Measurements from ENCODE around the gene ADAM17. TPM values are rescaled to one million over a fixed set of nuclear protein-coding genes. Genes with fewer than 3 reads are reported as not detected.
"Not testable (repeated sequence)": the region's sequence is repeated elsewhere in the genome, so short reads cannot be mapped to it uniquely, and the experiment has no call there.

Gene ADAM17
- total RNA-seq, 2 experiments from 2014 or later = 20.7 to 25.0 TPM

DNA sequence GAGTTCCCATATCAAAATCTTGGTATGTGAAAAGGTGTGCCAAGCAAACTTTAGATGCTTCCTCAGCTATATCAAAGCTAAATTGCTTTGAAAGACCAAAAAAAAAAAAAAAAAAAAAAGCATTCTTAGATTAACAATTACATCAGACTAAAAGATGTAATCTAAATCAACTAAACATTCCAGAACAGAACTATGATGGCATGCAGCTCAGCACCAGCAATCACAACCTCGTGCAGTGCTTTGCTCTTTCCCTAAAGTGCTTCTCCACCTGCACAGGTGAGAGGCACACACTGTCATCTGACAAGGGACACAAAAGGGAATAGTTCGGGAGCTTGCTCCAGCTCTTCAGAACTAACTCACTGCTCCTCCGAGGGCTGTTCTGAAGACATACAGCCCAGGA lies 37.5 kb downstream of the ADAM17 start:
- DNase-seq (no peak), ATAC-seq (no peak)
- H3K4me1 Mint-ChIP-seq (ENCODE audit: low read depth) = no peaks in the 10 kb centered on the region
- H3K27me3 Mint-ChIP-seq (ENCODE audit: low read depth) = no peaks in the 10 kb centered on the region
- peaks cover 45% of the 10 kb centered on the region for H3K36me3 Mint-ChIP-seq (ENCODE audit: low read depth)
- ChIA-PET POLR2A (interaction anchor here (0.7 kb wide), 1 partner anchor 38 kb away, joined by 3 read pairs; the partner anchor contains the start of gene ADAM17), CTCF (interaction anchor here (1.0 to 1.7 kb wide), 2 partner anchors 9 to 13 kb away, joined by 3 to 4 read pairs; no protein-coding TSS in a partner anchor)
- H3K27ac Mint-ChIP-seq = no peak overlapping the region
- no peaks in the 10 kb centered on the region for H3K9me3 Mint-ChIP-seq (ENCODE audit: insufficient read depth)
- H3K4me3 Mint-ChIP-seq = no peak overlapping the region

GRCh38 chr2:9517118-9517782 lies 38.4 kb downstream of the ADAM17 start:
- Mint-ChIP-seq H3K27ac (no peak overlapping the region), H3K4me3 (no peak overlapping the region), H3K4me1 (ENCODE audit: low read depth) (no peaks in the 10 kb centered on the region), H3K36me3 (ENCODE audit: low read depth) (peaks cover 48% of the 10 kb centered on the region), H3K27me3 (ENCODE audit: low read depth) (no peaks in the 10 kb centered on the region), H3K9me3 (ENCODE audit: insufficient read depth) (no peaks in the 10 kb centered on the region)
- ATAC-seq (no peak), DNase-seq (no peak)
- POLR2A ChIA-PET = interaction anchor here (0.7 kb wide), 1 partner anchor 39 kb away, joined by 3 read pairs; the partner anchor contains the start of gene ADAM17
- CTCF ChIA-PET = interaction anchor here (1.1 to 1.7 kb wide), 2 partner anchors 8 kb away, joined by 3 to 4 read pairs; no protein-coding TSS in a partner anchor

DNA sequence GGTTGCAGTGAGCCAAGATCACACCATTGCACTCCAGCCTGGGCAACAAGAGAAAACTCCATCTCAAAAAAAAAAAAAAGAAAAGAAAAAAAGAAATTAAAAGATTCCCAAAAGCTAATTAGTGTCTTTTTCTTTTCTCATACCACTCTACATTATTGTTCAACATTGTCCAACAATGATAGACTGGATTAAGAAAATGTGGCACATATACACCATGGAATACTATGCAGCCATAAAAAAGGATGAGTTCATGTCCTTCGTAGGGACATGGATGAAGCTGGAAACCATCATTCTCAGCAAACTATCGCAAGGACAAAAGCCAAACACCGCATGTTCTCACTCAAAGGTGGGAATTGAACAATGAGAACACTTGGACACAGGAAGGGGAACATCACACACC lies 41.7 kb downstream of the ADAM17 start:
- H3K4me3 Mint-ChIP-seq; ATAC-seq; H3K27ac Mint-ChIP-seq; H3K27me3 Mint-ChIP-seq (ENCODE audit: low read depth); POLR2A ChIA-PET; H3K4me1 Mint-ChIP-seq (ENCODE audit: low read depth); DNase-seq; H3K9me3 Mint-ChIP-seq (ENCODE audit: insufficient read depth); CTCF ChIA-PET: not testable (repeated sequence)
- peaks cover 38% of the 10 kb centered on the region for H3K36me3 Mint-ChIP-seq (ENCODE audit: low read depth)

GRCh38 chr2:9508931-9509330 lies 46.7 kb downstream of the ADAM17 start:
- no peak for DNase-seq
- Mint-ChIP-seq H3K9me3 (ENCODE audit: insufficient read depth) (no peaks in the 10 kb centered on the region), H3K4me1 (ENCODE audit: low read depth) (no peaks in the 10 kb centered on the region), H3K27me3 (ENCODE audit: low read depth) (no peaks in the 10 kb centered on the region), H3K36me3 (ENCODE audit: low read depth) (peaks cover 45% of the 10 kb centered on the region), H3K4me3 (no peak overlapping the region), H3K27ac (no peak overlapping the region)
- ChIA-PET POLR2A (no interaction called here), CTCF (interaction anchor here (1.2 kb wide), 1 partner anchor 9 kb away, joined by 4 read pairs; no protein-coding TSS in a partner anchor)
- ATAC-seq = no peak

- Mint-ChIP-seq H3K9me3 (ENCODE audit: insufficient read depth) (no peaks in the 10 kb centered on the region), H3K4me1 (ENCODE audit: low read depth) (no peaks in the 10 kb centered on the region), H3K27ac (peak overlapping the region; percentile 6), H3K36me3 (ENCODE audit: low read depth) (peaks cover 59% of the 10 kb centered on the region), H3K4me3 (no peak overlapping the region), H3K27me3 (ENCODE audit: low read depth) (no peaks in the 10 kb centered on the region)
- CTCF ChIA-PET = no interaction called here
- DNase-seq (no peak), ATAC-seq (no peak)
- POLR2A ChIA-PET = interaction anchor here (1.5 kb wide), 1 partner anchor 57 kb away, joined by 5 read pairs; the partner anchor contains the start of gene ADAM17
These were observed 57.4 kb downstream of the ADAM17 start for GRCh38 chr2:9498210-9498609.

DNA sequence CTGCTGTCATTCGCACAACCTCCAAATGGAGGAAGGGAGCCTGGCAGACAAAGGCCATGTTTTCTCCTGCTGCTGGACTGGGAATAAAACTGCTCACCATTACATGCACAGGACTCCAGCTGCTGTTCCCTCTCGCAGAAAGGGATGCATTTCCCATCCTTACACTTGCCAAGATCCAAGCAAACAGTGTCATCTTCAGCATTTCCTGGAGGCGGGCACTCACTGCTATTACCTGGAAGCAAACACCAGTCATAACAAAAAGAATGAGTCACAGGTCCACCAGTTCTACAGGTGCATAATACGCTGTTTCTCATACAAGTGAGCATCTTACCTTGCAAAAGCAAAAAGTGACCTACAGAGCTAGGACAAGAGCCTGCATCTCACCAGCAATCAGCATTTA lies 58.6 kb downstream of the ADAM17 start:
- H3K36me3 Mint-ChIP-seq (ENCODE audit: low read depth) = peaks cover 58% of the 10 kb centered on the region
- no peaks in the 10 kb centered on the region for H3K4me1 Mint-ChIP-seq (ENCODE audit: low read depth)
- CTCF ChIA-PET = no interaction called here
- no peaks in the 10 kb centered on the region for H3K27me3 Mint-ChIP-seq (ENCODE audit: low read depth)
- POLR2A ChIA-PET = interaction anchor here (1.5 kb wide), 1 partner anchor 59 kb away, joined by 5 read pairs; the partner anchor contains the start of gene ADAM17
- H3K27ac Mint-ChIP-seq = no peak overlapping the region
- H3K9me3 Mint-ChIP-seq (ENCODE audit: insufficient read depth) = no peaks in the 10 kb centered on the region
- DNase-seq (no peak), ATAC-seq (no peak)
- no peak overlapping the region for H3K4me3 Mint-ChIP-seq

- ATAC-seq (no peak), DNase-seq (no peak)
- Mint-ChIP-seq H3K4me3 (no peak overlapping the region), H3K9me3 (ENCODE audit: insufficient read depth) (no peaks in the 10 kb centered on the region), H3K4me1 (ENCODE audit: low read depth) (peaks cover 9% of the 10 kb centered on the region), H3K36me3 (ENCODE audit: low read depth) (peaks cover 66% of the 10 kb centered on the region), H3K27me3 (ENCODE audit: low read depth) (no peaks in the 10 kb centered on the region), H3K27ac (no peak overlapping the region)
- ChIA-PET CTCF (no interaction called here), POLR2A (interaction anchor here (0.9 kb wide), 1 partner anchor 61 kb away, joined by 3 read pairs; the partner anchor contains the start of gene ADAM17)
These were observed 61.5 kb downstream of the ADAM17 start for GRCh38 chr2:9494081-9494480.

GRCh38 chr2:9493478-9493877 lies 62.2 kb downstream of the ADAM17 start:
- ChIA-PET CTCF (interaction anchor here (1.5 kb wide), 1 partner anchor 72 kb away, joined by 3 read pairs; no protein-coding TSS in a partner anchor), POLR2A (no interaction called here)
- DNase-seq = no peak
- H3K9me3 Mint-ChIP-seq (ENCODE audit: insufficient read depth) = no peaks in the 10 kb centered on the region
- H3K27me3 Mint-ChIP-seq (ENCODE audit: low read depth) = no peaks in the 10 kb centered on the region
- no peak overlapping the region for H3K27ac Mint-ChIP-seq
- H3K4me1 Mint-ChIP-seq (ENCODE audit: low read depth) = peaks cover 9% of the 10 kb centered on the region
- H3K36me3 Mint-ChIP-seq (ENCODE audit: low read depth) = peaks cover 67% of the 10 kb centered on the region
- no peak for ATAC-seq
- H3K4me3 Mint-ChIP-seq = no peak overlapping the region

GRCh38 chr2:9492927-9493326 lies 62.7 kb downstream of the ADAM17 start:
- Mint-ChIP-seq H3K4me3 (no peak overlapping the region), H3K27ac (no peak overlapping the region), H3K4me1 (ENCODE audit: low read depth) (peaks cover 9% of the 10 kb centered on the region), H3K27me3 (ENCODE audit: low read depth) (no peaks in the 10 kb centered on the region), H3K36me3 (ENCODE audit: low read depth) (peaks cover 68% of the 10 kb centered on the region), H3K9me3 (ENCODE audit: insufficient read depth) (no peaks in the 10 kb centered on the region)
- DNase-seq (no peak), ATAC-seq (no peak)
- POLR2A ChIA-PET = no interaction called here
- CTCF ChIA-PET = interaction anchor here (1.5 kb wide), 1 partner anchor 72 kb away, joined by 3 read pairs; no protein-coding TSS in a partner anchor

DNA sequence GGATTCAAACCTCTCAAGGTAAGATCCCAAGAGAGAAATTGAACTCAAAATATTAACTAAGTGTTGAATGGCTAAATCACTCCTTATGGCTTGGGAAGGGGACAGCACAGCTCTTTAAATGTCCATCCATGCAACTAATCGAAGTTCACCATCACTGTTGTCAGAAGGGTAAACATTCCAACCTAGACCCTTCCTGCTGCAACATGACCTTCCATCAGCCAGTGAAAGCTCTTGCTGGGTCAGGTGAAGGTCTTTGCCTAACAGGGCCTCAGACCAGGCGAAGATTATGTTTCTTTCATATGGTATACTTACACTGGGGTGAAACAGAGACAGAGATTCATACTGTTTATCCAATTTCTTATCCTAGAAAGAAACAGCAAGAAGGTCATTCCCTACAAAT lies 64.8 kb downstream of the ADAM17 start:
- Mint-ChIP-seq H3K27ac (peak overlapping the region; percentile 28), H3K27me3 (ENCODE audit: low read depth) (no peaks in the 10 kb centered on the region), H3K4me3 (no peak overlapping the region), H3K4me1 (ENCODE audit: low read depth) (peaks cover 9% of the 10 kb centered on the region), H3K9me3 (ENCODE audit: insufficient read depth) (no peaks in the 10 kb centered on the region), H3K36me3 (ENCODE audit: low read depth) (peaks cover 75% of the 10 kb centered on the region)
- ATAC-seq = no peak
- CTCF ChIA-PET = interaction anchor here (0.7 kb wide), 1 partner anchor 306 kb away, joined by 3 read pairs; no protein-coding TSS in a partner anchor
- DNase-seq = no peak
- POLR2A ChIA-PET = no interaction called here

GRCh38 chr2:9488583-9489547 lies 66.8 kb downstream of the ADAM17 start:
- CTCF ChIA-PET = no interaction called here
- POLR2A ChIA-PET = interaction anchor here (0.6 kb wide), 1 partner anchor 14 kb away, joined by 3 read pairs; no protein-coding TSS in a partner anchor

More at GRCh38 chr2:9488583-9489547, 66.8 kb downstream of the ADAM17 start:
- no peak for DNase-seq
- Mint-ChIP-seq H3K27me3 (ENCODE audit: low read depth) (no peaks in the 10 kb centered on the region), H3K9me3 (ENCODE audit: insufficient read depth) (no peaks in the 10 kb centered on the region), H3K36me3 (ENCODE audit: low read depth) (peaks cover 85% of the 10 kb centered on the region), H3K27ac (no peak overlapping the region), H3K4me1 (ENCODE audit: low read depth) (peaks cover 9% of the 10 kb centered on the region), H3K4me3 (no peak overlapping the region)
- no peak for ATAC-seq
